Stimulated activated CD4-positive, alpha-beta T cell treated with anti-CD3 and anti-CD28 coated beads, Interleukin-2, amount 100 ng/mL, for 4 hours (primary cell): Measurements from ENCODE around the gene HSD17B1.
"Not testable (repeated sequence)": the region's sequence is repeated elsewhere in the genome, so short reads cannot be mapped to it uniquely, and the experiment has no call there.

Source experiments
- DNase-seq: peaks from one replicate; pipeline ENCODE4 v3.0.0-alpha.2; 2020; ENCODE audit warnings: low read depth

Gene HSD17B1

GRCh38 chr17:42552736-42553135, at the start of gene HSD17B1:
Gene HSD17B1 (plus strand): TSS chr17:42552923. CDS start chr17:42552934, 11 bp downstream.
- DNase-seq, result not testable (repeated sequence)

GRCh38 chr17:42502926-42503325, 49.8 kb upstream of the HSD17B1 start:
- DNase-seq, result no peak

- no peak for DNase-seq
Measured at GRCh38 chr17:42507671-42508070, 45.1 kb upstream of the HSD17B1 start.

GRCh38 chr17:42508426-42509165, 44.1 kb upstream of the HSD17B1 start:
- no peak for DNase-seq

- no peak for DNase-seq
Measured at GRCh38 chr17:42509409-42509808, 43.3 kb upstream of the HSD17B1 start.

GRCh38 chr17:42509841-42510240, 42.9 kb upstream of the HSD17B1 start:
- DNase-seq, result no peak

GRCh38 chr17:42512246-42512645, 40.5 kb upstream of the HSD17B1 start:
- no peak for DNase-seq

GRCh38 chr17:42512733-42513251, 39.9 kb upstream of the HSD17B1 start:
- DNase-seq, result no peak

GRCh38 chr17:42513686-42514085, 39.0 kb upstream of the HSD17B1 start:
- DNase-seq, result no peak

- no peak for DNase-seq
Measured at GRCh38 chr17:42514279-42514678, 38.4 kb upstream of the HSD17B1 start.

- no peak for DNase-seq
Measured at GRCh38 chr17:42514867-42515266, 37.9 kb upstream of the HSD17B1 start.

GRCh38 chr17:42517516-42517915, 35.2 kb upstream of the HSD17B1 start:
- peak; percentile 66 for DNase-seq

GRCh38 chr17:42518046-42518754, 34.5 kb upstream of the HSD17B1 start:
- no peak for DNase-seq

- no peak for DNase-seq
Measured at GRCh38 chr17:42518755-42519545, 33.8 kb upstream of the HSD17B1 start.

- DNase-seq, result no peak
Measured at GRCh38 chr17:42519546-42520491, 32.9 kb upstream of the HSD17B1 start.

- DNase-seq, result no peak
Measured at GRCh38 chr17:42520540-42520951, 32.2 kb upstream of the HSD17B1 start.

- no peak for DNase-seq
Measured at GRCh38 chr17:42521036-42521435, 31.7 kb upstream of the HSD17B1 start.

GRCh38 chr17:42521666-42522262, 31.0 kb upstream of the HSD17B1 start:
- DNase-seq, result no peak

GRCh38 chr17:42522263-42522790, 30.4 kb upstream of the HSD17B1 start:
- DNase-seq, result no peak

- DNase-seq, result no peak
Measured at GRCh38 chr17:42522798-42523278, 29.9 kb upstream of the HSD17B1 start.
